A549 (cell line): ENCODE measurements around the gene TMED8. TPM values are rescaled to one million over a fixed set of nuclear protein-coding genes. Genes with fewer than 3 reads are reported as not detected.

Experiments
- ATAC-seq, 2 experiments: fragments of 200-7000 bp in 1 of 2; fragments of >200 bp in 1 of 2; cut with Nextera tagmentation in 1 of 2; cut with Tn5 transposase in 1 of 2; 3 replicates each; pipeline versions ENCODE4 v1.8.0 to v1.9.1; 2018 to 2020; ENCODE audit warnings: mild to moderate bottlenecking in 1 of 2, moderate library complexity in 1 of 2
- CTCF ChIA-PET: fragments of 300-600 bp; sonication (Branson Sonifier 250); formaldehyde crosslinking; extraction: SDS; loops from one replicate; lab custom pipeline; 2021; ENCODE audit warnings: antibody characterized with exemption, inconsistent platforms; lab: Yijun Ruan, JAX
- POLR2A ChIA-PET: fragments of 350-600 bp; formaldehyde crosslinking; extraction: SDS; loops from one replicate; lab custom pipeline; 2021; ENCODE audit warnings: antibody characterized with exemption, inconsistent platforms; lab: Yijun Ruan, JAX
- DNase-seq, 2 experiments: peaks; one replicate each; pipeline versions ENCODE4 v3.0.0 to v3.0.0-alpha.2; 2011 to 2016; ENCODE audit warnings: low read depth in 1 of 2, low spot score in 1 of 2
- FAIRE-seq: peaks from 2 replicates; lab custom pipeline; 2011; peaks lifted over from hg19 to GRCh38; lab: Jason Lieb, UNC
- H3K27ac ChIP-seq, 2 experiments: fragments of >200 bp; sonication (Bioruptor Twin); formaldehyde crosslinking; 3 replicates each; pipeline ENCODE4 v1.5.1; 2016 to 2017
- H3K4me1 ChIP-seq: fragments of >200 bp; sonication (Bioruptor Twin); formaldehyde crosslinking; 3 replicates; pipeline ENCODE4 v1.6.1; 2016
- H3K4me2 ChIP-seq: fragments of >200 bp; sonication (Bioruptor Twin); formaldehyde crosslinking; 3 replicates; pipeline ENCODE4 v1.6.1; 2016
- H3K4me3 ChIP-seq: fragments of >200 bp; sonication (Bioruptor Twin); formaldehyde crosslinking; 3 replicates; pipeline ENCODE4 v1.5.1; 2016
- H3K9me3 ChIP-seq: fragments of >200 bp; sonication (Bioruptor Twin); formaldehyde crosslinking; 3 replicates; pipeline ENCODE4 v1.6.1; 2016
- CHD2 ChIP-seq: fragments of 150-350 bp; IDR thresholded peaks from 2 replicates; pipeline ENCODE4 v1.6.1; 2014; ENCODE audit warnings: low read length; ENCODE audit not compliant: partially characterized antibody
- EP300 ChIP-seq, 2 experiments: fragments of >200 bp; sonication (Bioruptor Twin); formaldehyde crosslinking; IDR thresholded peaks; 2 replicates in 1 of 2; 3 replicates in 1 of 2; pipeline ENCODE4 v1.6.1; 2016 to 2017
- FOSB ChIP-seq: fragments of 250-450 bp; sonication (Bioruptor Pico); IDR thresholded peaks from 2 replicates; pipeline ENCODE4 v1.5.0; 2020; ENCODE audit warnings: mild to moderate bottlenecking, moderate library complexity
- GATA3 ChIP-seq: IDR thresholded peaks from 2 replicates; pipeline ENCODE4 v1.6.1; 2012; ENCODE audit warnings: borderline replicate concordance
- HOXA7 ChIP-seq: fragments of 250-450 bp; sonication (Bioruptor Pico); IDR thresholded peaks from 2 replicates; pipeline ENCODE4 v1.5.0; 2020; ENCODE audit warnings: mild to moderate bottlenecking, moderate library complexity
- HOXB13 ChIP-seq: fragments of 250-450 bp; sonication (Bioruptor Pico); IDR thresholded peaks from 2 replicates; pipeline ENCODE4 v1.5.0; 2020; ENCODE audit warnings: low read depth, mild to moderate bottlenecking, moderate library complexity
- HOXB5 ChIP-seq: fragments of 250-450 bp; sonication (Bioruptor Pico); IDR thresholded peaks from 2 replicates; pipeline ENCODE4 v1.5.0; 2020; ENCODE audit warnings: mild to moderate bottlenecking, moderate library complexity
- JUN ChIP-seq, 2 experiments: fragments of >200 bp; sonication (Bioruptor Twin); formaldehyde crosslinking; IDR thresholded peaks; 2 replicates in 1 of 2; 3 replicates in 1 of 2; pipeline ENCODE4 v1.6.1; 2016 to 2017
- KDM1A ChIP-seq: fragments of 200-600 bp; sonication (generic); IDR thresholded peaks from 2 replicates; pipeline ENCODE4 v1.6.1; 2016; ENCODE audit warnings: low read depth, mild to moderate bottlenecking
- KDM5A ChIP-seq: fragments of 200-600 bp; sonication (generic); IDR thresholded peaks from 2 replicates; pipeline ENCODE4 v1.6.1; 2016; ENCODE audit warnings: antibody characterized with exemption, mild to moderate bottlenecking
- MAZ ChIP-seq: fragments of 150-350 bp; IDR thresholded peaks from 2 replicates; pipeline ENCODE4 v1.6.1; 2014; ENCODE audit warnings: antibody characterized with exemption, low read depth, low read length, borderline replicate concordance
- NFE2L2 ChIP-seq: fragments of 150-350 bp; conservative IDR thresholded peaks from 2 replicates; pipeline ENCODE4 v1.6.1; 2014; ENCODE audit warnings: low read length
- POLR2AphosphoS2 ChIP-seq: conservative IDR thresholded peaks from 2 replicates; pipeline ENCODE4 v1.6.1; 2012; ENCODE audit warnings: low read length, improper control_type of control experiment, inconsistent platforms
- RAD21 ChIP-seq, 2 experiments: fragments of >200 bp in 1 of 2; sonication (Bioruptor Twin) in 1 of 2; formaldehyde crosslinking in 1 of 2; IDR thresholded peaks in 1 of 2; conservative IDR thresholded peaks in 1 of 2; 2 replicates in 1 of 2; 3 replicates in 1 of 2; pipeline ENCODE4 v1.6.1; 2012 to 2018; ENCODE audit warnings: inconsistent platforms in 1 of 2
- RCOR1 ChIP-seq: fragments of 150-350 bp; IDR thresholded peaks from 2 replicates; pipeline ENCODE4 v1.6.1; 2014; ENCODE audit warnings: antibody characterized with exemption, low read length, low read depth
- TFCP2L1 ChIP-seq: fragments of 250-450 bp; sonication (Bioruptor Pico); IDR thresholded peaks from 2 replicates; pipeline ENCODE4 v1.5.0; 2021; ENCODE audit warnings: mild to moderate bottlenecking
- TP53 ChIP-seq: fragments of 250-450 bp; sonication (Bioruptor Pico); IDR thresholded peaks from 2 replicates; pipeline ENCODE4 v1.5.0; 2021; ENCODE audit warnings: mild to moderate bottlenecking, moderate library complexity
- ZNF302 ChIP-seq: fragments of 250-450 bp; sonication (Bioruptor Pico); IDR thresholded peaks from 2 replicates; pipeline ENCODE4 v1.9.0; 2021; ENCODE audit warnings: inconsistent platforms, mild to moderate bottlenecking, moderate library complexity
- ZSCAN20 ChIP-seq: fragments of 250-450 bp; sonication (Bioruptor Pico); IDR thresholded peaks from 2 replicates; pipeline ENCODE4 v1.8.0; 2022; ENCODE audit warnings: mild to moderate bottlenecking, moderate library complexity
- WGBS: methylation state at CpG from one replicate; pipeline ENCODE4 v1.1.6; 2017; ENCODE audit errors: missing lambda C conversion rate; 5-methylcytosine and 5-hydroxymethylcytosine counted together
- polyA plus RNA-seq, 4 experiments: library from polyadenylated mRNA; depleted of rRNA in 3 of 4; stranded (reverse); fragments of >200 nt; fragmentation: RNase III in 1 of 4; extraction: RNeasy Plus Mini Kit Qiagen cat#74134 plus additional on column Dnase treatment in 1 of 4; gene quantifications; 2 replicates in 3 of 4; 3 replicates in 1 of 4; pipeline ENCODE4 v1.2.3, GENCODE V29; 2011 to 2017
- TF ChIP-seq, protein P1 (sequence below): fragments of 250-450 bp; sonication (Bioruptor Pico); IDR thresholded peaks from 2 replicates; pipeline ENCODE4 v1.5.0; 2020; ENCODE audit warnings: low read depth, mild to moderate bottlenecking, moderate library complexity
- TF ChIP-seq, protein P2 (sequence below): fragments of >200 bp; sonication (Bioruptor Twin); formaldehyde crosslinking; IDR thresholded peaks from 2 replicates; pipeline ENCODE4 v1.6.1; 2016
- TF ChIP-seq, protein P3 (sequence below): IDR thresholded peaks from 2 replicates; pipeline ENCODE4 v1.6.1; 2012
- TF ChIP-seq, protein P4 (sequence below): fragments of >200 bp; sonication (Bioruptor Twin); formaldehyde crosslinking; IDR thresholded peaks from 3 replicates; pipeline ENCODE4 v1.5.1; 2016
- TF ChIP-seq, protein P5 (sequence below): fragments of 250-450 bp; sonication (Bioruptor Pico); IDR thresholded peaks from 2 replicates; pipeline ENCODE4 v1.5.0; 2021; ENCODE audit warnings: mild to moderate bottlenecking, moderate library complexity, borderline replicate concordance

Gene TMED8
- polyA plus RNA-seq, 2 of the 4 experiments (the other 2 are of a cell fraction) = 8.8 to 13.9 TPM

DNA sequence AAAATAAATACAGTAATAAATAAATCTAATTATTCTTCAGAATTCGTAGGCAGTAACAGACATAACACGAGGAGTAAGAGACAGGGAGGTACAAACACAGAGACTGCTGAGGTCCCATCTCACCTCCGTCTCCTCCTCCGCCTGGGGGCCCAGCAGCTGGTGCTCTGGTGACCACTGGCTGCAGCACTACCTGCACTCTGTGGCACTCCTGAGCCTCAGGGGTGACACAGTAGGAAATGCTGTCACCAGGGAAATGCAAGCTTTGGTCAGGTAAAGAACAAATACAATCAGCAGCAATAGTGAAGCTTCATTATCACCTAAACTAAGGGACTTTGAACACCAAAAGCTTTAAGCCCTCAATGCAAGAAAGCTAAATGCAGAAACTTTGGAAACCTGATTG lies 36.5 kb downstream of the TMED8 start (continued):
- TF ChIP-seq, protein P1, sequence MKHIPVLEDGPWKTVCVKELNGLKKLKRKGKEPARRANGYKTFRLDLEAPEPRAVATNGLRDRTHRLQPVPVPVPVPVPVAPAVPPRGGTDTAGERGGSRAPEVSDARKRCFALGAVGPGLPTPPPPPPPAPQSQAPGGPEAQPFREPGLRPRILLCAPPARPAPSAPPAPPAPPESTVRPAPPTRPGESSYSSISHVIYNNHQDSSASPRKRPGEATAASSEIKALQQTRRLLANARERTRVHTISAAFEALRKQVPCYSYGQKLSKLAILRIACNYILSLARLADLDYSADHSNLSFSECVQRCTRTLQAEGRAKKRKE = no peak
- no peak for TF ChIP-seq RAD21 (conservative IDR thresholded peaks at IDR 0.05 in 1 of 2, IDR thresholded peaks at IDR 0.05 in 1 of 2)
- TF ChIP-seq, all 56 proteins: peak for 0

DNA sequence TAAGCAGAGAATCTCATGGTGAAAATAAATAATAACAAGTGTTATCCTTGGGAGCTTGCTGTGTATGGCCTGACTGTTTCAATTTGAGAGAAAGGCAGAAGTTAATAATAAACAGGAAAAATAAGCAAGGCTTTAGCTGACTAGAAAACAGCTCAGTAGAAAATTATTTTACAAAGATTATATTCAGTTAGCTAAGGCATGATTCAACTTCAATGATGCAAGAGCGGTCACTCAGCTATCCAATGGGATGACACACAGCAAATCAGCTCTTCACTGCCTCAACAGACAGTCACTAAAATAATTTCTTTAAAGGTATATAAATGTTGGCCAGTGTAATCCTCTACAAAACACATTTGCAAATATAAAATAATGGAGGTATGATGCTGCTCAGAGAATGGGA lies 37.5 kb downstream of the TMED8 start:
- peaks cover 15% of the 10 kb centered on the region; the same call in 2 of the 3 replicates for H3K4me1 ChIP-seq
- TF ChIP-seq GATA3 (no peak), HOXB5 (CRISPR knock-in tag) (no peak), FOSB (CRISPR knock-in tag) (no peak), HOXA7 (CRISPR knock-in tag) (no peak), KDM5A (no peak), CHD2 (no peak), POLR2AphosphoS2 (no peak), JUN (IDR thresholded peaks at IDR 0.05) (no peak)
- TF ChIP-seq, protein P2, sequence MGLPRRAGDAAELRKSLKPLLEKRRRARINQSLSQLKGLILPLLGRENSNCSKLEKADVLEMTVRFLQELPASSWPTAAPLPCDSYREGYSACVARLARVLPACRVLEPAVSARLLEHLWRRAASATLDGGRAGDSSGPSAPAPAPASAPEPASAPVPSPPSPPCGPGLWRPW = no peak
- TF ChIP-seq, all 56 proteins: peak for 0
- no peaks in the 10 kb centered on the region for H3K9me3 ChIP-seq
- peak overlapping the region; percentile 21 to 38; a peak in 3 of 6 replicates for H3K27ac ChIP-seq
- H3K4me3 ChIP-seq = no peak overlapping the region
- POLR2A ChIA-PET = interaction anchor here (1.0 kb wide), 2 partner anchors 18 to 38 kb away, joined by 4 to 7 read pairs; partner anchors contain the start of genes GSTZ1, POMT2, SAMD15 and TMED8
- peak overlapping the region; percentile 49 for H3K4me2 ChIP-seq
- CTCF ChIA-PET = interaction anchor here (0.7 to 2.0 kb wide), 3 partner anchors 23 to 39 kb away, joined by 3 to 6 read pairs (median 4); partner anchors contain the start of genes SAMD15 and TMED8
- ATAC-seq (peak; percentile 34 to 65; a peak in 3 of 6 replicates), FAIRE-seq (no peak), DNase-seq (no peak)
- WGBS = 89% methylated on average over 1 of the region's 1 CpG

DNA sequence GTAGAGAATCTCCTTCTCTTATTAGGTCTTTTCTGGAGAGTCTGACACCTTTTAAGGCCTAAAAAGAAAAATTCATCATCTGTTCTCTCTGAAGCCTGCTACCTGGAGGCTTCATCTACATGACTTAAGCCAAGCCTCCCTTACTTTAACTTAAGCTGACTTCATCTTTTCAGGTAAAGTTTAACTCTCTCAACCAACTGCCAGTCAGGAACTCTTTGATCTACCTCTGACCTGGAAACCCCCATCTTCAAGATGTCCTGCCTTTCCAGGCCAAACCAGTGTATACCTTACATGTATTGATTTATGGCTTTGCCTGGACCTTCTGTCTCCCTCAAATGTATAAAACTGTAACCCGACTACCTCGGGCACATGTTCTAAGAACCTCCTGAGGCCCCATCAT lies 38.6 kb downstream of the TMED8 start:
- TF ChIP-seq RCOR1 (no peak), MAZ (no peak), ZNF302 (no peak), HOXB5 (CRISPR knock-in tag) (no peak), ZSCAN20 (CRISPR knock-in tag) (no peak), TP53 (CRISPR knock-in tag) (no peak), NFE2L2 (no peak), POLR2AphosphoS2 (no peak), EP300 (IDR thresholded peaks at IDR 0.05) (no peak), GATA3 (no peak), HOXB13 (no peak), TFCP2L1 (CRISPR knock-in tag) (no peak), KDM1A (no peak)
- TF ChIP-seq, protein P3, sequence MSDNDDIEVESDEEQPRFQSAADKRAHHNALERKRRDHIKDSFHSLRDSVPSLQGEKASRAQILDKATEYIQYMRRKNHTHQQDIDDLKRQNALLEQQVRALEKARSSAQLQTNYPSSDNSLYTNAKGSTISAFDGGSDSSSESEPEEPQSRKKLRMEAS = no peak
- TF ChIP-seq, protein P4, sequence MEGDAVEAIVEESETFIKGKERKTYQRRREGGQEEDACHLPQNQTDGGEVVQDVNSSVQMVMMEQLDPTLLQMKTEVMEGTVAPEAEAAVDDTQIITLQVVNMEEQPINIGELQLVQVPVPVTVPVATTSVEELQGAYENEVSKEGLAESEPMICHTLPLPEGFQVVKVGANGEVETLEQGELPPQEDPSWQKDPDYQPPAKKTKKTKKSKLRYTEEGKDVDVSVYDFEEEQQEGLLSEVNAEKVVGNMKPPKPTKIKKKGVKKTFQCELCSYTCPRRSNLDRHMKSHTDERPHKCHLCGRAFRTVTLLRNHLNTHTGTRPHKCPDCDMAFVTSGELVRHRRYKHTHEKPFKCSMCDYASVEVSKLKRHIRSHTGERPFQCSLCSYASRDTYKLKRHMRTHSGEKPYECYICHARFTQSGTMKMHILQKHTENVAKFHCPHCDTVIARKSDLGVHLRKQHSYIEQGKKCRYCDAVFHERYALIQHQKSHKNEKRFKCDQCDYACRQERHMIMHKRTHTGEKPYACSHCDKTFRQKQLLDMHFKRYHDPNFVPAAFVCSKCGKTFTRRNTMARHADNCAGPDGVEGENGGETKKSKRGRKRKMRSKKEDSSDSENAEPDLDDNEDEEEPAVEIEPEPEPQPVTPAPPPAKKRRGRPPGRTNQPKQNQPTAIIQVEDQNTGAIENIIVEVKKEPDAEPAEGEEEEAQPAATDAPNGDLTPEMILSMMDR = no peak
- TF ChIP-seq, protein P2 = no peak
- TF ChIP-seq, protein P1 = no peak
- TF ChIP-seq, protein P5, sequence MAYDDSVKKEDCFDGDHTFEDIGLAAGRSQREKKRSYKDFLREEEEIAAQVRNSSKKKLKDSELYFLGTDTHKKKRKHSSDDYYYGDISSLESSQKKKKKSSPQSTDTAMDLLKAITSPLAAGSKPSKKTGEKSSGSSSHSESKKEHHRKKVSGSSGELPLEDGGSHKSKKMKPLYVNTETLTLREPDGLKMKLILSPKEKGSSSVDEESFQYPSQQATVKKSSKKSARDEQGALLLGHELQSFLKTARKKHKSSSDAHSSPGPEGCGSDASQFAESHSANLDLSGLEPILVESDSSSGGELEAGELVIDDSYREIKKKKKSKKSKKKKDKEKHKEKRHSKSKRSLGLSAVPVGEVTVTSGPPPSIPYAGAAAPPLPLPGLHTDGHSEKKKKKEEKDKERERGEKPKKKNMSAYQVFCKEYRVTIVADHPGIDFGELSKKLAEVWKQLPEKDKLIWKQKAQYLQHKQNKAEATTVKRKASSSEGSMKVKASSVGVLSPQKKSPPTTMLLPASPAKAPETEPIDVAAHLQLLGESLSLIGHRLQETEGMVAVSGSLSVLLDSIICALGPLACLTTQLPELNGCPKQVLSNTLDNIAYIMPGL (CRISPR knock-in tag) = no peak
- TF ChIP-seq, all 56 proteins: peak for 0
- DNase-seq (no peak), FAIRE-seq (no peak), ATAC-seq (no peak)
- ChIA-PET POLR2A (no interaction called here), CTCF (interaction anchor here (0.9 to 1.9 kb wide), 3 partner anchors 10 to 71 kb away, joined by 3 to 6 read pairs (median 5); no protein-coding TSS in a partner anchor)
- Histone ChIP-seq H3K9me3 (no peaks in the 10 kb centered on the region), H3K4me2 (no peak overlapping the region), H3K4me3 (no peak overlapping the region), H3K4me1 (peaks cover 15% of the 10 kb centered on the region; the same call in 2 of the 3 replicates), H3K27ac (no peak overlapping the region)
- WGBS = 92% methylated on average over 2 of the region's 2 CpGs
